Neural cell (in vitro differentiated cells): ENCODE data around the gene MTCH1. TPM values are rescaled to one million over a fixed set of nuclear protein-coding genes. Genes with fewer than 3 reads are reported as not detected.

Experiments used
- H2AFZ ChIP-seq: fragments of 200-600, 300-800 bp; sonication (generic), shearing (Covaris generic); 2 replicates; pipeline ENCODE4 v1.6.0; 2014; ENCODE audit warnings: low read depth, mild to moderate bottlenecking, antibody characterized with exemption, low read length, moderate library complexity
- H3F3A ChIP-seq: fragments of 200-600 bp; shearing (Covaris generic); 2 replicates; pipeline ENCODE4 v1.6.1; 2016; ENCODE audit warnings: mild to moderate bottlenecking, moderate library complexity, mixed read lengths, antibody characterized with exemption, low read length; ENCODE audit not compliant: insufficient read depth, poor library complexity, severe bottlenecking
- H3K27ac ChIP-seq: fragments of 200-600, 300-800 bp; sonication (generic), shearing (Covaris generic); 2 replicates; pipeline ENCODE4 v1.5.1; 2014; ENCODE audit warnings: mild to moderate bottlenecking, low read length, moderate library complexity
- H3K27me3 ChIP-seq: fragments of 300-800, 200-600 bp; sonication (generic), shearing (Covaris generic); 2 replicates; pipeline ENCODE4 v1.6.0; 2014; ENCODE audit warnings: mild to moderate bottlenecking, low read depth, low read length, moderate library complexity; ENCODE audit not compliant: insufficient read depth
- H3K36me3 ChIP-seq: fragments of 300-800, 200-600 bp; sonication (generic), shearing (Covaris generic); 2 replicates; pipeline ENCODE4 v1.5.1; 2014; ENCODE audit warnings: mild to moderate bottlenecking, antibody characterized with exemption, low read length, moderate library complexity; ENCODE audit not compliant: insufficient read depth
- H3K4me2 ChIP-seq: fragments of 300-800, 200-600 bp; sonication (generic), shearing (Covaris generic); 2 replicates; pipeline ENCODE4 v1.6.0; 2014; ENCODE audit warnings: mild to moderate bottlenecking, low read length
- H3K4me3 ChIP-seq: fragments of 300-800, 200-600 bp; sonication (generic), shearing (Covaris generic); 2 replicates; pipeline ENCODE4 v1.5.1; 2014; ENCODE audit warnings: mild to moderate bottlenecking, low read length, moderate library complexity
- H3K79me2 ChIP-seq: fragments of 200-600 bp; shearing (Covaris generic); replicated peaks from 2 replicates; pipeline ENCODE4 v1.6.0; 2014; ENCODE audit warnings: mild to moderate bottlenecking, low read length, moderate library complexity; ENCODE audit not compliant: insufficient read depth
- H3K9ac ChIP-seq: fragments of 300-800, 200-600 bp; sonication (generic), shearing (Covaris generic); 2 replicates; pipeline ENCODE4 v1.6.1; 2016; ENCODE audit warnings: mild to moderate bottlenecking, low read length, mixed read lengths
- H3K9me2 ChIP-seq: fragments of 200-600 bp; shearing (Covaris generic); 2 replicates; pipeline ENCODE4 v1.6.1; 2016; ENCODE audit warnings: mild to moderate bottlenecking, low read length, mixed read lengths; ENCODE audit not compliant: insufficient read depth
- H3K9me3 ChIP-seq: fragments of 200-600, 300-800 bp; sonication (generic), shearing (Covaris generic); 2 replicates; pipeline ENCODE4 v1.6.1; 2016; ENCODE audit warnings: mild to moderate bottlenecking, mixed run types, low read length, moderate library complexity, mixed read lengths
- H4K20me1 ChIP-seq: fragments of 200-600 bp; shearing (Covaris generic); 2 replicates; pipeline ENCODE4 v1.6.1; 2016; ENCODE audit warnings: mild to moderate bottlenecking, mixed run types; ENCODE audit not compliant: insufficient read depth
- CTCF ChIP-seq: fragments of 450-650 bp; IDR thresholded peaks from 2 replicates; pipeline ENCODE4 v1.5.1; 2014; ENCODE audit warnings: antibody characterized with exemption, mild to moderate bottlenecking, moderate library complexity; ENCODE audit not compliant: poor library complexity, severe bottlenecking
- EP300 ChIP-seq: fragments of 450-650 bp; conservative IDR thresholded peaks from 2 replicates; pipeline ENCODE4 v1.6.1; 2014; ENCODE audit warnings: antibody characterized with exemption, mild to moderate bottlenecking, moderate library complexity; ENCODE audit not compliant: poor library complexity, severe bottlenecking
- EZH2 ChIP-seq: fragments of 200-600, 300-800 bp; shearing (Covaris generic), sonication (generic); IDR thresholded peaks from 2 replicates; pipeline ENCODE4 v1.6.1; 2014; ENCODE audit warnings: antibody characterized with exemption, low read length, borderline replicate concordance, mild to moderate bottlenecking; ENCODE audit not compliant: insufficient read depth, poor library complexity, severe bottlenecking
- MXI1 ChIP-seq: fragments of 450-650 bp; conservative IDR thresholded peaks from 2 replicates; pipeline ENCODE4 v1.6.1; 2014; ENCODE audit warnings: antibody characterized with exemption, mild to moderate bottlenecking; ENCODE audit not compliant: poor library complexity, severe bottlenecking
- POLR2AphosphoS5 ChIP-seq: IDR thresholded peaks from 2 replicates; pipeline ENCODE4 v1.6.1; 2012
- RAD21 ChIP-seq: fragments of 450-650 bp; conservative IDR thresholded peaks from 2 replicates; pipeline ENCODE4 v1.6.1; 2014; ENCODE audit warnings: antibody characterized with exemption, mild to moderate bottlenecking, moderate library complexity
- REST ChIP-seq: IDR thresholded peaks from 2 replicates; pipeline ENCODE4 v1.6.1; 2012; ENCODE audit warnings: borderline replicate concordance
- SMC3 ChIP-seq: fragments of 450-650 bp; conservative IDR thresholded peaks from 2 replicates; pipeline ENCODE4 v1.6.1; 2014; ENCODE audit warnings: antibody characterized with exemption, mild to moderate bottlenecking, moderate library complexity; ENCODE audit not compliant: poor library complexity
- TAF1 ChIP-seq: IDR thresholded peaks from 2 replicates; pipeline ENCODE4 v1.6.1; 2012; ENCODE audit warnings: low read depth
- polyA plus RNA-seq: library from polyadenylated mRNA; depleted of rRNA; stranded (reverse); fragments of >200 nt; gene quantifications from 2 replicates; pipeline ENCODE4 v1.2.3, GENCODE V29; 2014

Gene MTCH1
- polyA plus RNA-seq, 1 donor from 2014 or later = 217 TPM

- H3K27ac ChIP-seq = no peak overlapping the region
Observed at GRCh38 chr6:36956446-36956820, 29.6 kb downstream of the MTCH1 start.

GRCh38 chr6:36955671-36956445 is 30.1 kb downstream of the MTCH1 start:
- H3K79me2 ChIP-seq = no peaks in the 10 kb centered on the region
- no peaks in the 10 kb centered on the region for H3K27me3 ChIP-seq
- H3F3A ChIP-seq = no peaks in the 10 kb centered on the region
- no peaks in the 10 kb centered on the region for H3K9me2 ChIP-seq
- TF ChIP-seq EP300 = no peak
- TF ChIP-seq REST = no peak
- no peak for TF ChIP-seq POLR2AphosphoS5
- no peak for TF ChIP-seq EZH2
- TF ChIP-seq CTCF = no peak
- no peak for TF ChIP-seq MXI1
- TF ChIP-seq SMC3 = no peak
- TF ChIP-seq TAF1 = no peak
- TF ChIP-seq RAD21 = no peak
- no peaks in the 10 kb centered on the region for H3K36me3 ChIP-seq
- no peaks in the 10 kb centered on the region for H4K20me1 ChIP-seq
- H2AFZ ChIP-seq = no peak overlapping the region
- no peaks in the 10 kb centered on the region for H3K9me3 ChIP-seq
- no peak overlapping the region for H3K27ac ChIP-seq
- no peak overlapping the region for H3K4me2 ChIP-seq
- no peak overlapping the region for H3K9ac ChIP-seq
- H3K4me3 ChIP-seq = no peak overlapping the region

More at GRCh38 chr6:36956446-36956820, 29.6 kb downstream of the MTCH1 start:
- Histone ChIP-seq H3K9me2 (no peaks in the 10 kb centered on the region), H2AFZ (no peak overlapping the region), H3K9ac (no peak overlapping the region), H4K20me1 (no peaks in the 10 kb centered on the region), H3K4me2 (no peak overlapping the region), H3K9me3 (no peaks in the 10 kb centered on the region), H3K36me3 (no peaks in the 10 kb centered on the region), H3K4me3 (no peak overlapping the region), H3F3A (no peaks in the 10 kb centered on the region), H3K27me3 (no peaks in the 10 kb centered on the region), H3K79me2 (no peaks in the 10 kb centered on the region)
- TF ChIP-seq MXI1 = no peak
- TF ChIP-seq CTCF = no peak
